ENCODE data around the gene PARVA.

GRCh38 chr11:12434325-12434654 lies 56.9 kb downstream of the PARVA start:
- TF ChIP-seq POLR2AphosphoS5 (IDR thresholded peaks at IDR 0.05; ENCODE audit: low read depth, low read length) (no peak), POLR2A (IDR thresholded peaks at IDR 0.05; ENCODE audit: low read depth, low read length) (no peak)
